HCT116 (cell line): ENCODE measurements around the gene ARL4A. TPM values are rescaled to one million over a fixed set of nuclear protein-coding genes. Genes with fewer than 3 reads are reported as not detected.

Experiments
- ATAC-seq: fragments of 200-7000 bp; cut with Tn5 transposase; 2 replicates; pipeline ENCODE4 v1.9.1; 2020; ENCODE audit warnings: mild to moderate bottlenecking, moderate library complexity
- BruUV-seq: library from RNA; stranded (reverse); fragments of 400-500 nt; replicated peaks from 2 replicates; lab custom pipeline; 2021; lab: Mats Ljungman, UMichigan
- CTCF ChIA-PET: fragments of 300-600 bp; sonication (Branson Sonifier 250); formaldehyde crosslinking; loops from one replicate; lab custom pipeline; 2021; ENCODE audit warnings: antibody characterized with exemption; lab: Charles Lee
- POLR2A ChIA-PET: fragments of 300-600, 350-600 bp; sonication (Branson Sonifier 250); formaldehyde crosslinking; loops from one replicate; lab custom pipeline; 2021; ENCODE audit warnings: antibody characterized with exemption; lab: Charles Lee
- RAD21 ChIA-PET, 2 experiments: fragments of 300-600 bp; sonication (Branson Sonifier 250); formaldehyde crosslinking; loops; one replicate each; lab custom pipeline; 2023; ENCODE audit warnings: low total read pairs in 2 of 2; ENCODE audit not compliant: uncharacterized antibody in 2 of 2, unreplicated experiment in 2 of 2, low non-redundant PET in 1 of 2; lab: Charles Lee
- DNase-seq: peaks from one replicate; pipeline ENCODE4 v3.0.0-alpha.2; 2010; ENCODE audit warnings: low read depth, low spot score
- H2AFZ ChIP-seq: fragments of 200-600 bp; shearing (Covaris generic), sonication (generic); 2 replicates; pipeline ENCODE4 v1.6.1; 2017; ENCODE audit warnings: low read depth, mixed run types, mixed read lengths, antibody characterized with exemption, low read length; ENCODE audit not compliant: poor library complexity, severe bottlenecking
- H3K27ac ChIP-seq: 2 replicates; pipeline ENCODE4 v1.5.1; 2012; ENCODE audit warnings: low read depth, low read length
- H3K27me3 ChIP-seq: fragments of 200-600 bp; sonication (generic); 2 replicates; pipeline ENCODE4 v1.6.1; 2016; ENCODE audit warnings: mixed run types, low read length, mixed read lengths; ENCODE audit not compliant: insufficient read depth
- H3K36me3 ChIP-seq, 2 experiments: fragments of 200-500 bp in 1 of 2; fragments of 200-600 bp in 1 of 2; sonication (Bioruptor generic) in 1 of 2; sonication (generic) in 1 of 2; 2 replicates each; pipeline versions ENCODE4 v1.5.1 to v1.6.1; 2014 to 2016; ENCODE audit warnings: low read length in 2 of 2, inconsistent platforms in 1 of 2, mixed read lengths in 1 of 2, mixed run types in 1 of 2; ENCODE audit not compliant: insufficient read depth in 2 of 2, control insufficient read depth in 1 of 2
- H3K4me1 ChIP-seq, 2 experiments: fragments of 200-600 bp in 1 of 2; sonication (generic) in 1 of 2; 2 replicates each; pipeline versions ENCODE4 v1.5.1 to v1.6.1; 2012 to 2017; ENCODE audit warnings: low read length in 2 of 2, inconsistent platforms in 1 of 2, mild to moderate bottlenecking in 1 of 2, mixed read lengths in 1 of 2, mixed run types in 1 of 2, moderate library complexity in 1 of 2; ENCODE audit not compliant: insufficient read depth in 2 of 2, control insufficient read depth in 1 of 2
- H3K4me2 ChIP-seq: fragments of 200-600 bp; sonication (generic); 2 replicates; pipeline ENCODE4 v1.6.1; 2017; ENCODE audit warnings: mixed run types, low read length, mixed read lengths
- H3K4me3 ChIP-seq, 2 experiments: fragments of 200-600 bp in 1 of 2; sonication (generic) in 1 of 2; replicated peaks in 1 of 2; 2 replicates each; pipeline ENCODE4 v1.5.1; 2011 to 2016; ENCODE audit warnings: low read length in 2 of 2, control low read depth in 1 of 2, low read depth in 1 of 2, mild to moderate bottlenecking in 1 of 2, mixed read lengths in 1 of 2, mixed run types in 1 of 2
- H3K79me2 ChIP-seq: fragments of 200-600 bp; sonication (generic); 2 replicates; pipeline ENCODE4 v1.6.1; 2017; ENCODE audit warnings: mild to moderate bottlenecking, mixed run types, low read length, moderate library complexity, mixed read lengths; ENCODE audit not compliant: insufficient read depth
- H3K9ac ChIP-seq: fragments of 200-600 bp; sonication (generic); 2 replicates; pipeline ENCODE4 v1.6.1; 2016; ENCODE audit warnings: low read length, mixed read lengths
- H3K9me2 ChIP-seq: fragments of 200-600 bp; sonication (generic), shearing (Covaris generic); 2 replicates; pipeline ENCODE4 v1.6.1; 2017; ENCODE audit warnings: mixed run types, mild to moderate bottlenecking, moderate library complexity; ENCODE audit not compliant: insufficient read depth
- H3K9me3 ChIP-seq, 2 experiments: fragments of 200-500 bp in 1 of 2; fragments of 200-600 bp in 1 of 2; sonication (Bioruptor generic) in 1 of 2; sonication (generic) in 1 of 2; 2 replicates each; pipeline ENCODE4 v1.6.1; 2014 to 2017; ENCODE audit warnings: low read length in 2 of 2, mixed read lengths in 2 of 2, inconsistent platforms in 1 of 2, low read depth in 1 of 2, mild to moderate bottlenecking in 1 of 2, mixed run types in 1 of 2, moderate library complexity in 1 of 2; ENCODE audit not compliant: control insufficient read depth in 1 of 2, insufficient read depth in 1 of 2
- H4K20me1 ChIP-seq: fragments of 200-600 bp; sonication (generic), shearing (Covaris generic); 2 replicates; pipeline ENCODE4 v1.6.1; 2017; ENCODE audit warnings: mixed run types, mild to moderate bottlenecking, moderate library complexity; ENCODE audit not compliant: insufficient read depth
- CBX3 ChIP-seq: IDR thresholded peaks from 2 replicates; pipeline ENCODE4 v1.6.1; 2012; ENCODE audit warnings: low read depth
- CEBPB ChIP-seq: IDR thresholded peaks from 2 replicates; pipeline ENCODE4 v1.6.1; 2012; ENCODE audit warnings: low read depth
- ELF1 ChIP-seq: IDR thresholded peaks from 2 replicates; pipeline ENCODE4 v1.6.1; 2012; ENCODE audit warnings: low read depth, borderline replicate concordance
- EZH2 ChIP-seq: fragments of 200-600 bp; sonication (generic); IDR thresholded peaks from 2 replicates; pipeline ENCODE4 v1.6.1; 2017; ENCODE audit warnings: antibody characterized with exemption, mixed run types
- EZH2phosphoT487 ChIP-seq: fragments of 200-600 bp; IDR thresholded peaks from 2 replicates; pipeline ENCODE4 v1.6.1; 2018; ENCODE audit warnings: antibody characterized with exemption, borderline replicate concordance
- POLR2A ChIP-seq: IDR thresholded peaks from 2 replicates; pipeline ENCODE4 v1.7.0; 2011; ENCODE audit warnings: borderline replicate concordance; ENCODE audit not compliant: insufficient read depth, insufficient read length; ENCODE audit errors: extremely low read depth
- POLR2AphosphoS5 ChIP-seq: IDR thresholded peaks from 2 replicates; pipeline ENCODE4 v1.6.1; 2011; ENCODE audit warnings: mild to moderate bottlenecking, low read depth, low read length, moderate library complexity
- RAD21 ChIP-seq: IDR thresholded peaks from 2 replicates; pipeline ENCODE4 v1.6.1; 2012; ENCODE audit warnings: low read depth, mild to moderate bottlenecking
- REST ChIP-seq: IDR thresholded peaks from 2 replicates; pipeline ENCODE4 v1.6.1; 2012; ENCODE audit warnings: low read depth
- SIN3A ChIP-seq: IDR thresholded peaks from 2 replicates; pipeline ENCODE4 v1.6.1; 2012; ENCODE audit warnings: low read depth
- SRF ChIP-seq: IDR thresholded peaks from 2 replicates; pipeline ENCODE4 v1.6.1; 2012; ENCODE audit warnings: low read depth
- TCF7L2 ChIP-seq: IDR thresholded peaks from 2 replicates; pipeline ENCODE4 v1.7.0; 2011; ENCODE audit warnings: borderline replicate concordance, inconsistent platforms; ENCODE audit not compliant: insufficient read depth, insufficient read length; ENCODE audit errors: extremely low read depth
- ZFX ChIP-seq: fragments of 450-650 bp; IDR thresholded peaks from 2 replicates; pipeline ENCODE4 v1.6.1; 2017
- ZNF274 ChIP-seq: fragments of 200-500 bp; sonication (Bioruptor generic); IDR thresholded peaks from 2 replicates; pipeline ENCODE4 v1.6.1; 2014; ENCODE audit warnings: mild to moderate bottlenecking, low read depth, low read length, inconsistent platforms
- intact Hi-C: fragments of 100-400 bp; cut with micrococcal nuclease; formaldehyde crosslinking; loops from 2 replicates; pipeline ENCODE4 v1.10.0; 2022
- total RNA-seq: library from RNA; stranded (reverse); gene quantifications from one replicate; pipeline ENCODE4 v1.2.1, GENCODE V29; 2021; ENCODE audit not compliant: unreplicated experiment
- TF ChIP-seq, protein P1 (sequence below), 3 experiments: fragments of 200-600 bp in 1 of 3; sonication (generic) in 1 of 3; IDR thresholded peaks in 2 of 3; conservative IDR thresholded peaks in 1 of 3; 2 replicates each; pipeline ENCODE4 v1.5.1; 2012 to 2017; ENCODE audit warnings: low read depth in 2 of 3, low read length in 2 of 3, antibody characterized with exemption in 1 of 3, borderline replicate concordance in 1 of 3, control low read depth in 1 of 3, mild to moderate bottlenecking in 1 of 3, mixed read lengths in 1 of 3, mixed run types in 1 of 3, moderate library complexity in 1 of 3; ENCODE audit not compliant: insufficient read depth in 1 of 3
- TF ChIP-seq, protein P2 (sequence below): IDR thresholded peaks from 2 replicates; pipeline ENCODE4 v1.6.1; 2012

The ARL4A gene
- total RNA-seq, 1 experiment from 2014 or later = 44.6 TPM

DNA sequence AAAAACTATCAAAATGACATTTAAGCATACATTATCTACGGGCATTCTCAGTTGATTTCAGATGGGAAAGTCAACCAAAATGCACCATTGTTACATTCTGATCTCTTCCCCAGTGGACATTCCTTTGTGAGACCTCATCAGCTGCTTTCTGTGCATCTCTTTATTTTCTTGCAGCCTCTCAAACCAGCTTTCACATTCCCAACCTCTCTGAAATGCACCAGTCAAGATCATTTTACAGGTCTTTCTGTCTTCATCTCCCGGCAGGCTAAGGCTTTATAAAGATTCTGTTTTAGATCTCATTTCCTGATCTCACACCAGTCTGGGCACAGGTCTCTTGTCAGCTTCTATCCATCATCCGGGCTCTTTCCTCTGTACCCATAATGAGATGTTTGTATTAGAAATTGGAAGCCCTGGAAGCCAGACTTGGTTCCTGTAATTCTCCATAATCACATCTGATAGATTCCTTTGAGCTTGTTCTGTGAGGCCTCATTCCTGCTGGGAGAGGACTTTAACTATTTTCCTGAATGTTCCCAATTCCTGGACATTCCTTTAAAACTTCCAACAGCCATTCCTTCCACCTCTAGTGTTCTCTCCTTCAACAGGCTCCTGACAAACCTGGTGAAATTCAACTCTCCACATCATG lies 44.3 kb upstream of the ARL4A start:
- Histone ChIP-seq H3K4me1 (peaks cover 4 to 27% of the 10 kb centered on the region in 2 experiments), H4K20me1 (no peaks in the 10 kb centered on the region), H2AFZ (peak overlapping the region; percentile 22), H3K9me2 (no peaks in the 10 kb centered on the region), H3K4me2 (no peak overlapping the region), H3K9me3 (no peaks in the 10 kb centered on the region), H3K79me2 (no peaks in the 10 kb centered on the region), H3K36me3 (no peaks in the 10 kb centered on the region), H3K27ac (no peak overlapping the region), H3K4me3 (no peak overlapping the region), H3K9ac (no peak overlapping the region), H3K27me3 (no peaks in the 10 kb centered on the region)
- ChIA-PET POLR2A (no interaction called here), RAD21 (no interaction called here), CTCF (no interaction called here)
- TF ChIP-seq RAD21 (no peak), POLR2AphosphoS5 (no peak), SIN3A (no peak), CEBPB (no peak), TCF7L2 (no peak), SRF (no peak), REST (no peak), ZNF274 (no peak), ELF1 (no peak), CBX3 (no peak), POLR2A (no peak), EZH2phosphoT487 (no peak), EZH2 (no peak), ZFX (no peak)
- TF ChIP-seq, protein P1, sequence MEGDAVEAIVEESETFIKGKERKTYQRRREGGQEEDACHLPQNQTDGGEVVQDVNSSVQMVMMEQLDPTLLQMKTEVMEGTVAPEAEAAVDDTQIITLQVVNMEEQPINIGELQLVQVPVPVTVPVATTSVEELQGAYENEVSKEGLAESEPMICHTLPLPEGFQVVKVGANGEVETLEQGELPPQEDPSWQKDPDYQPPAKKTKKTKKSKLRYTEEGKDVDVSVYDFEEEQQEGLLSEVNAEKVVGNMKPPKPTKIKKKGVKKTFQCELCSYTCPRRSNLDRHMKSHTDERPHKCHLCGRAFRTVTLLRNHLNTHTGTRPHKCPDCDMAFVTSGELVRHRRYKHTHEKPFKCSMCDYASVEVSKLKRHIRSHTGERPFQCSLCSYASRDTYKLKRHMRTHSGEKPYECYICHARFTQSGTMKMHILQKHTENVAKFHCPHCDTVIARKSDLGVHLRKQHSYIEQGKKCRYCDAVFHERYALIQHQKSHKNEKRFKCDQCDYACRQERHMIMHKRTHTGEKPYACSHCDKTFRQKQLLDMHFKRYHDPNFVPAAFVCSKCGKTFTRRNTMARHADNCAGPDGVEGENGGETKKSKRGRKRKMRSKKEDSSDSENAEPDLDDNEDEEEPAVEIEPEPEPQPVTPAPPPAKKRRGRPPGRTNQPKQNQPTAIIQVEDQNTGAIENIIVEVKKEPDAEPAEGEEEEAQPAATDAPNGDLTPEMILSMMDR (IDR thresholded peaks at IDR 0.05 in 2 of 3, conservative IDR thresholded peaks at IDR 0.05 in 1 of 3; ENCODE audit: borderline replicate concordance in 1 of 3, insufficient read depth in 1 of 3, low read depth in 2 of 3, low read length in 2 of 3) = no peak
- TF ChIP-seq, protein P2, sequence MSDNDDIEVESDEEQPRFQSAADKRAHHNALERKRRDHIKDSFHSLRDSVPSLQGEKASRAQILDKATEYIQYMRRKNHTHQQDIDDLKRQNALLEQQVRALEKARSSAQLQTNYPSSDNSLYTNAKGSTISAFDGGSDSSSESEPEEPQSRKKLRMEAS = no peak
- no TSS peak for BruUV-seq
- no peak for ATAC-seq
- intact Hi-C loops = loop anchor here (5.0 kb wide), 1 partner anchor 474 kb away; no protein-coding TSS in a partner anchor
- no peak for DNase-seq
